Esophagus (tissue), 2 donors: Measurements from ENCODE around the gene MIS18A. TPM values are rescaled to one million over a fixed set of nuclear protein-coding genes. Genes with fewer than 3 reads are reported as not detected.
"Not testable (repeated sequence)": the region's sequence is repeated elsewhere in the genome, so short reads cannot be mapped to it uniquely, and the experiment has no call there.

ENCODE experiments used
- H3K27ac ChIP-seq, 2 donors: one replicate each; pipeline ENCODE4 v1.5.1; 2013; ENCODE audit warnings: low read depth in 2 of 2, mild to moderate bottlenecking in 2 of 2, inconsistent platforms in 1 of 2, low read length in 1 of 2, moderate library complexity in 1 of 2
- H3K27me3 ChIP-seq, 2 donors: one replicate each; pipeline ENCODE4 v1.6.1; 2013; ENCODE audit warnings: low read length in 2 of 2, control low read depth in 1 of 2, mild to moderate bottlenecking in 1 of 2; ENCODE audit not compliant: insufficient read depth in 2 of 2, control insufficient read depth in 1 of 2
- H3K36me3 ChIP-seq, 2 donors: one replicate each; pipeline ENCODE4 v1.6.1; 2013; ENCODE audit warnings: low read length in 1 of 2; ENCODE audit not compliant: control insufficient read depth in 2 of 2, insufficient read depth in 2 of 2
- H3K4me1 ChIP-seq, 2 donors: one replicate each; pipeline ENCODE4 v1.6.1; 2013; ENCODE audit warnings: low read length in 1 of 2; ENCODE audit not compliant: control insufficient read depth in 2 of 2, insufficient read depth in 2 of 2
- H3K4me3 ChIP-seq, 2 donors: one replicate each; pipeline ENCODE4 v1.5.1; 2013; ENCODE audit warnings: low read length in 2 of 2, mild to moderate bottlenecking in 2 of 2, low read depth in 1 of 2, moderate library complexity in 1 of 2
- H3K9me3 ChIP-seq, 2 donors: one replicate each; pipeline ENCODE4 v1.6.1; 2013; ENCODE audit warnings: mild to moderate bottlenecking in 2 of 2, low read depth in 1 of 2, low read length in 1 of 2, moderate library complexity in 1 of 2; ENCODE audit not compliant: control insufficient read depth in 2 of 2, insufficient read depth in 1 of 2
- WGBS, 2 donors: extraction: QIAGEN DNeasy Blood & Tissue Kit; methylation state at CpG; one replicate each; pipeline ENCODE4 v1.1.7; 2013; 5-methylcytosine and 5-hydroxymethylcytosine counted together
- polyA plus RNA-seq, 2 donors: library from polyadenylated mRNA; stranded (reverse); fragments of 200-250 nt; gene quantifications; one replicate each; pipeline ENCODE4 v1.2.3, GENCODE V29; 2013
- donor health status: healthy with polysubstance abuse.
- donor health status: Bipolar disorder and iron deficiency.

Gene MIS18A
- polyA plus RNA-seq, 2 donors: 8.4 to 9.1 TPM

- Histone ChIP-seq H3K9me3 (no peaks in the 10 kb centered on the region), H3K27me3 (no peaks in the 10 kb centered on the region), H3K36me3 (peaks cover 0 to 6% of the 10 kb centered on the region in 2 donors), H3K27ac (no peak overlapping the region), H3K4me3 (no peak overlapping the region), H3K4me1 (no peaks in the 10 kb centered on the region)
- 90% methylated on average over 6 of the region's 6 CpGs for WGBS, 2 donors
Measured at GRCh38 chr21:32298148-32298559, 19.3 kb upstream of the MIS18A start.

- H3K27ac ChIP-seq: no peak overlapping the region
- 92 to 93% methylated on average over 7 of the region's 7 CpGs for WGBS, 2 donors
- H3K36me3 ChIP-seq: peaks cover 0 to 6% of the 10 kb centered on the region in 2 donors
- no peaks in the 10 kb centered on the region for H3K4me1 ChIP-seq
- H3K9me3 ChIP-seq: no peaks in the 10 kb centered on the region
- H3K27me3 ChIP-seq: no peaks in the 10 kb centered on the region
- no peak overlapping the region for H3K4me3 ChIP-seq
Measured at GRCh38 chr21:32297449-32297848, 18.6 kb upstream of the MIS18A start.

GRCh38 chr21:32285476-32285875, 6.6 kb upstream of the MIS18A start:
- Histone ChIP-seq H3K4me1 (no peaks in the 10 kb centered on the region), H3K27me3 (no peaks in the 10 kb centered on the region), H3K36me3 (no peaks in the 10 kb centered on the region), H3K27ac (no peak overlapping the region), H3K9me3 (no peaks in the 10 kb centered on the region), H3K4me3 (no peak overlapping the region)
- 96 to 97% methylated on average over 4 of the region's 4 CpGs for WGBS, 2 donors

GRCh38 chr21:32282992-32283391, 4.1 kb upstream of the MIS18A start:
- peaks cover 0 to 3% of the 10 kb centered on the region in 2 donors for H3K4me1 ChIP-seq
- H3K9me3 ChIP-seq: no peaks in the 10 kb centered on the region
- H3K27ac ChIP-seq: no peak overlapping the region
- no peaks in the 10 kb centered on the region for H3K36me3 ChIP-seq
- 78 to 81% methylated on average over 6 of the region's 6 CpGs for WGBS, 2 donors
- H3K27me3 ChIP-seq: no peaks in the 10 kb centered on the region
- H3K4me3 ChIP-seq: no peak overlapping the region

GRCh38 chr21:32281531-32281930, 2.7 kb upstream of the MIS18A start:
- 89 to 92% methylated on average over 7 of the region's 7 CpGs for WGBS, 2 donors
- H3K27me3 ChIP-seq: no peaks in the 10 kb centered on the region
- no peaks in the 10 kb centered on the region for H3K9me3 ChIP-seq
- peaks cover 0 to 3% of the 10 kb centered on the region in 2 donors for H3K4me1 ChIP-seq
- no peak overlapping the region for H3K4me3 ChIP-seq
- no peak overlapping the region for H3K27ac ChIP-seq
- H3K36me3 ChIP-seq: no peaks in the 10 kb centered on the region

GRCh38 chr21:32279377-32279680, 480 bp upstream of the MIS18A start:
- H3K9me3 ChIP-seq: no peaks in the 10 kb centered on the region
- no peaks in the 10 kb centered on the region for H3K36me3 ChIP-seq
- H3K27ac ChIP-seq: peak overlapping the region; percentile 28 to 81
- peaks cover 0 to 3% of the 10 kb centered on the region in 2 donors for H3K4me1 ChIP-seq
- no peaks in the 10 kb centered on the region for H3K27me3 ChIP-seq
- H3K4me3 ChIP-seq: peak overlapping the region; percentile 47 to 60
- WGBS, 2 donors: 6 to 8% methylated on average over 10 of the region's 10 CpGs

GRCh38 chr21:32278103-32278502, 746 bp downstream of the MIS18A start:
- Histone ChIP-seq H3K4me3 (peak overlapping the region; percentile 60 to 88), H3K9me3 (no peaks in the 10 kb centered on the region), H3K4me1 (peaks cover 0 to 3% of the 10 kb centered on the region in 2 donors), H3K27ac (no peak overlapping the region), H3K36me3 (no peaks in the 10 kb centered on the region), H3K27me3 (no peaks in the 10 kb centered on the region)
- 1 to 3% methylated on average over 9 of the region's 9 CpGs for WGBS, 2 donors

- no peak overlapping the region for H3K27ac ChIP-seq
- no peaks in the 10 kb centered on the region for H3K36me3 ChIP-seq
- 89 to 96% methylated on average over 4 of the region's 4 CpGs for WGBS, 2 donors
- H3K4me3 ChIP-seq: no peak overlapping the region
- peaks cover 0 to 3% of the 10 kb centered on the region in 2 donors for H3K4me1 ChIP-seq
- H3K27me3 ChIP-seq: no peaks in the 10 kb centered on the region
- H3K9me3 ChIP-seq: no peaks in the 10 kb centered on the region
Measured at GRCh38 chr21:32276671-32277070, 2.2 kb downstream of the MIS18A start.

DNA sequence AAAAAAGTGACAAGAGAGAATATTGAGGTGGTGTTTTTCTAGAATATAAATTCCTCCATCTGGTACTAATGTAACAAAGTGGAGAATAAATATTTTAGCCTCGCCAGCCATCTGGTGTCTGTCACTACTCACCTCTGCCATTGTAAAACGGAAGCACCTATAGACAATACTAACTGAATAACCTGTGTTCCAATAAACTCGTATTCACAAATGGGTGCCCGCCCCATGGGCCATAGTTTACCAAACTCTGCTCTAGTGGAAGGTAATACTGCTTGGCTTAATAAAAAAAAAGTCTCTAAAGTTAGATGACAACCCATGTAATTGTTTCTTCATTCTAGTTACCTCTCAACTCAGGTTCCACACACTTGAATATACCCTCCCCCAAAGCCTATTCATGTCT, 8.1 kb downstream of the MIS18A start:
- no peaks in the 10 kb centered on the region for H3K4me1 ChIP-seq
- H3K4me3 ChIP-seq: no peak overlapping the region
- peaks cover 0 to 6% of the 10 kb centered on the region in 2 donors for H3K36me3 ChIP-seq
- no peaks in the 10 kb centered on the region for H3K9me3 ChIP-seq
- H3K27me3 ChIP-seq: no peaks in the 10 kb centered on the region
- no peak overlapping the region for H3K27ac ChIP-seq
- WGBS, 2 donors: 77 to 83% methylated on average over 4 of the region's 4 CpGs

GRCh38 chr21:32265321-32265720, 13.5 kb downstream of the MIS18A start:
- not testable (repeated sequence) for H3K4me3 ChIP-seq, H3K4me1 ChIP-seq, H3K27me3 ChIP-seq, H3K36me3 ChIP-seq, H3K9me3 ChIP-seq, H3K27ac ChIP-seq
- 92 to 95% methylated on average over 10 to 23 of the region's 23 CpGs for WGBS, 2 donors
